Measurements from ENCODE around the gene XYLT1. TPM values are rescaled to one million over a fixed set of nuclear protein-coding genes. Genes with fewer than 3 reads are reported as not detected.

The XYLT1 gene
- total and polyA plus RNA-seq, 2 of the 13 experiments (the other 11 are each of a cell fraction or from before 2014, with no cell fraction given) = not detected

- no peak for TF ChIP-seq HMGXB3 (CRISPR knock-in tag; IDR thresholded peaks at IDR 0.05; ENCODE audit: borderline replicate concordance)
Measured at GRCh38 chr16:17177959-17178905, 292.5 kb downstream of the XYLT1 start (continued).

DNA sequence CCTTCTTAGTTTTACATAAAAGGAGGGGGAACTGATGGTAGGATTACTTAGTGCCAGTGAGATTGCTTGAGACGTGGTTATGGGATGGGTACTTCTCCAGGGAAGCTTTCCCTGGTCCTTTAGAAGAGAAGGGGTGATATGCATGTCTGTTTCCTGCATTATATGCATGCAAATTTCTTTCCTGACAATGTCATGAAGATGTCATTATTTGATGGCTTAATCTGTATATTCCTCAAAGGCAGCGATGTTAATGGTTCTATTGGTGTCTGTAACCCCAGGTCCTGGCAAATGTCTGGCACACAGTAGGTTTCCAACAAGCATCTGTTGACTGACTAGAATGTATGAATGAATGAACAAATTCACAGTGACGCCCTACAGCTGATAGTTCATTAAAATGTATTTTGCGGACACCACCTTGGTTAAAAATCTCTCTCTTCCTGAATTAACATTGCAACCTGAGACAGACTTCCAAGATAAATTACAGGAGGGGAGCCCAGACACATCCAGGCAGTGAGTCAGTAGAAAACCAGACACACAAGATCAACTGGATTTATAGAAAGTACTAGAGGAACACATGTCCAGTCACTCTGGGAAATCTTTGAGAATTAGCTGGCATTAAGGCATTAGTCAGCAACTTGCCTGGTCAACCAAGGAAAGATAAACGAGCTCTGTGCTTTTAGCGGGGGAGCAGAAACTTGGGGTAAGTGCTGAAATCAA, 293.4 kb downstream of the XYLT1 start:
- CTCF ChIA-PET (ENCODE audit: low intra/inter-chr PET ratio, low total read pairs) = no interaction called here
- DNase-seq (ENCODE audit: low spot score) (no peak), FAIRE-seq (no peak), ATAC-seq (no peak)
- H3K9me3 ChIP-seq (ENCODE audit: low read length) = no peaks in the 10 kb centered on the region
- BruUV-seq (replicated peaks) = no TSS peak
- no peaks in the 10 kb centered on the region for H3K36me3 ChIP-seq (replicated peaks in 1 of 2; ENCODE audit: control insufficient read depth in 1 of 2, insufficient read depth in 2 of 2, low read length in 2 of 2)
- WGBS (ENCODE audit: low lambda C conversion rate) = 6% methylated on average over 6 of the region's 6 CpGs
- H3K27me3 ChIP-seq (ENCODE audit: control insufficient read depth in 1 of 2, insufficient read depth in 2 of 2, low read length in 2 of 2) = 0 out of 5 replicates have a peak, but pooled peaks cover 0 to 4% of the 10 kb centered on the region in 2 experiments
- H3K79me2 ChIP-seq (ENCODE audit: insufficient read depth, low read length) = no peaks in the 10 kb centered on the region
- TF ChIP-seq ZNF180 (CRISPR knock-in tag; IDR thresholded peaks at IDR 0.05; ENCODE audit: borderline replicate concordance, low read depth) = no peak
- no peak for TF ChIP-seq TEAD2 (CRISPR knock-in tag; IDR thresholded peaks at IDR 0.05)
- no peak for TF ChIP-seq SMAD9 (CRISPR knock-in tag; IDR thresholded peaks at IDR 0.05)
- TF ChIP-seq, protein P1, sequence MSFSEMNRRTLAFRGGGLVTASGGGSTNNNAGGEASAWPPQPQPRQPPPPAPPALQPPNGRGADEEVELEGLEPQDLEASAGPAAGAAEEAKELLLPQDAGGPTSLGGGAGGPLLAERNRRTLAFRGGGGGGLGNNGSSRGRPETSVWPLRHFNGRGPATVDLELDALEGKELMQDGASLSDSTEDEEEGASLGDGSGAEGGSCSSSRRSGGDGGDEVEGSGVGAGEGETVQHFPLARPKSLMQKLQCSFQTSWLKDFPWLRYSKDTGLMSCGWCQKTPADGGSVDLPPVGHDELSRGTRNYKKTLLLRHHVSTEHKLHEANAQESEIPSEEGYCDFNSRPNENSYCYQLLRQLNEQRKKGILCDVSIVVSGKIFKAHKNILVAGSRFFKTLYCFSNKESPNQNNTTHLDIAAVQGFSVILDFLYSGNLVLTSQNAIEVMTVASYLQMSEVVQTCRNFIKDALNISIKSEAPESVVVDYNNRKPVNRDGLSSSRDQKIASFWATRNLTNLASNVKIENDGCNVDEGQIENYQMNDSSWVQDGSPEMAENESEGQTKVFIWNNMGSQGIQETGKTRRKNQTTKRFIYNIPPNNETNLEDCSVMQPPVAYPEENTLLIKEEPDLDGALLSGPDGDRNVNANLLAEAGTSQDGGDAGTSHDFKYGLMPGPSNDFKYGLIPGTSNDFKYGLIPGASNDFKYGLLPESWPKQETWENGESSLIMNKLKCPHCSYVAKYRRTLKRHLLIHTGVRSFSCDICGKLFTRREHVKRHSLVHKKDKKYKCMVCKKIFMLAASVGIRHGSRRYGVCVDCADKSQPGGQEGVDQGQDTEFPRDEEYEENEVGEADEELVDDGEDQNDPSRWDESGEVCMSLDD (CRISPR knock-in tag; IDR thresholded peaks at IDR 0.05; ENCODE audit: borderline replicate concordance) = no peak
- no peak for TF ChIP-seq ATRX (CRISPR knock-in tag; IDR thresholded peaks at IDR 0.05; ENCODE audit: borderline replicate concordance)
- intact Hi-C loops (cut with micrococcal nuclease; ENCODE audit: unreplicated experiment) (no loop called here), in situ Hi-C loops (cut with HindIII; ENCODE audit: extremely low pct_ligation_motif_present, low pct_unique_long_range_greater_than_20kb) (no loop called here)
- no peak overlapping the region for H3K4me2 ChIP-seq (ENCODE audit: low read depth, low read length)
- H3K4me3 ChIP-seq (replicated peaks in 1 of 3; ENCODE audit: insufficient read depth in 1 of 3, low read depth in 2 of 3, low read length in 3 of 3) = no peak overlapping the region
- POLR2A ChIA-PET = no interaction called here
- no peak overlapping the region for H3K27ac ChIP-seq (ENCODE audit: extremely low read length, insufficient read depth, low read length)
- no peak overlapping the region for H3K9ac ChIP-seq (ENCODE audit: insufficient read depth, low read depth, low read length)
- no peaks in the 10 kb centered on the region for H3K4me1 ChIP-seq (ENCODE audit: insufficient read depth, low read length)
- H2AFZ ChIP-seq (ENCODE audit: low read length) = no peak overlapping the region
- H4K20me1 ChIP-seq (ENCODE audit: insufficient read depth, low read length) = no peaks in the 10 kb centered on the region

Measured in HepG2 (cell line).